Loucy (cell line): Measurements from ENCODE around the gene PLPPR5.

Source experiments
- CTCF ChIP-seq: fragments of 200-600 bp; sonication (generic); conservative IDR thresholded peaks from 2 replicates; pipeline ENCODE4 v1.5.1; 2014; ENCODE audit warnings: mild to moderate bottlenecking, antibody characterized with exemption, low read length
- EZH2phosphoT487 ChIP-seq: fragments of 200-600 bp; IDR thresholded peaks from 2 replicates; pipeline ENCODE4 v1.6.1; 2018; ENCODE audit warnings: antibody characterized with exemption, mild to moderate bottlenecking, moderate library complexity, borderline replicate concordance

GRCh38 chr1:98914547-98914946 lies 90.1 kb downstream of the PLPPR5 start:
- TF ChIP-seq CTCF (no peak), EZH2phosphoT487 (no peak)
